Skeletal muscle tissue (tissue), 4 donors: ENCODE measurements around the gene AFG3L2. TPM values are rescaled to one million over a fixed set of nuclear protein-coding genes. Genes with fewer than 3 reads are reported as not detected.
A peak's percentile ranks its signal among the peaks of the same experiment; 100 is the strongest.

Experiments used
- H3K27ac ChIP-seq: one replicate; pipeline ENCODE4 v1.7.0; 2013; ENCODE audit warnings: mild to moderate bottlenecking, low read depth, low read length, inconsistent platforms
- H3K27me3 ChIP-seq, 3 donors: one replicate each; pipeline ENCODE4 v1.7.0; 2013; ENCODE audit warnings: low read length in 3 of 3; ENCODE audit not compliant: control insufficient read depth in 3 of 3, insufficient read depth in 3 of 3
- H3K36me3 ChIP-seq, 3 donors: one replicate each; pipeline ENCODE4 v1.7.0; 2013; ENCODE audit warnings: low read length in 3 of 3; ENCODE audit not compliant: control insufficient read depth in 3 of 3, insufficient read depth in 3 of 3
- H3K4me1 ChIP-seq, 3 donors: one replicate each; pipeline ENCODE4 v1.7.0; 2013; ENCODE audit warnings: low read length in 3 of 3, mild to moderate bottlenecking in 3 of 3; ENCODE audit not compliant: control insufficient read depth in 3 of 3, insufficient read depth in 3 of 3
- H3K4me3 ChIP-seq, 3 donors: one replicate each; pipeline ENCODE4 v1.7.0; 2013; ENCODE audit warnings: low read length in 3 of 3
- H3K9ac ChIP-seq, 3 donors: one replicate each; pipeline ENCODE4 v1.7.0; 2013; ENCODE audit warnings: low read length in 3 of 3, mild to moderate bottlenecking in 3 of 3, moderate library complexity in 2 of 3, low read depth in 1 of 3
- H3K9me3 ChIP-seq, 3 donors: one replicate each; pipeline ENCODE4 v1.7.0; 2013; ENCODE audit warnings: low read length in 3 of 3; ENCODE audit not compliant: control insufficient read depth in 3 of 3
- total RNA-seq: library from RNA; depleted of rRNA; stranded (reverse); fragments of >200 nt; gene quantifications from one replicate; pipeline ENCODE4 v1.2.3, GENCODE V29; 2014
- donor health status: Osteomylitis.

Gene AFG3L2
- total RNA-seq = 60.5 TPM

GRCh38 chr18:12376754-12377555, at the start of gene AFG3L2:
AFG3L2 (minus strand) TSS chr18:12377227; CDS start chr18:12377082, 145 bp downstream.
- peak within 1 kb of the TSS; percentile 90 to 94 (median 92) for H3K4me3 ChIP-seq
- peaks cover 30 to 36% (median 32%) of the 10 kb centered on the region in 3 donors for H3K4me1 ChIP-seq
- peak within 1 kb of the TSS; percentile 99 for H3K27ac ChIP-seq
- peak within 1 kb of the TSS; percentile 94 to 99 (median 96) for H3K9ac ChIP-seq
- no peaks in the 10 kb centered on the region for H3K9me3 ChIP-seq
- no peaks in the 10 kb centered on the region for H3K36me3 ChIP-seq
- no peaks in the 10 kb centered on the region for H3K27me3 ChIP-seq

DNA sequence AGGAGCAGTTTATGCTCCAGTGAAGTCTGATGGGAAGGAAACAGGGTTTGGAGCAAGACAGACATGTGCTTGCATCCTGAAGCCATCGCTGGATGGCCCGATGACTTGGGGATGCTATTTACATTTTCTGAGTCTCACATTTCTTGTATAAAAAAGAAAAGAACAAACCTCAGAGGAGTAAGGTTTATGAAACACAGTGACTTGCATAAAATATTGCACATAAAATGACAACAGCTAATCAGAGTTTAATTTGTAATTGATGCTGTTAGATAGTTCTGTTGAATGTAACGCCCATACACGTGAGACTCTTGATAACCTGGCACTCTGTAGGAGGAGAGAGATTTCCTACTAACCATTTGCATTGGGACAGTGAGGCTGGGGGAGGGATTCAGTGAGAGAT, 47.2 kb upstream of the AFG3L2 start:
- Histone ChIP-seq H3K36me3 (peaks cover 0 to 9% (median 9%) of the 10 kb centered on the region in 3 donors), H3K27ac (no peak overlapping the region), H3K9me3 (no peaks in the 10 kb centered on the region), H3K9ac (no peak overlapping the region), H3K27me3 (peaks cover 0 to 5% (median 3%) of the 10 kb centered on the region in 3 donors), H3K4me1 (peaks cover 0 to 4% (median 2%) of the 10 kb centered on the region in 3 donors), H3K4me3 (no peak overlapping the region)

DNA sequence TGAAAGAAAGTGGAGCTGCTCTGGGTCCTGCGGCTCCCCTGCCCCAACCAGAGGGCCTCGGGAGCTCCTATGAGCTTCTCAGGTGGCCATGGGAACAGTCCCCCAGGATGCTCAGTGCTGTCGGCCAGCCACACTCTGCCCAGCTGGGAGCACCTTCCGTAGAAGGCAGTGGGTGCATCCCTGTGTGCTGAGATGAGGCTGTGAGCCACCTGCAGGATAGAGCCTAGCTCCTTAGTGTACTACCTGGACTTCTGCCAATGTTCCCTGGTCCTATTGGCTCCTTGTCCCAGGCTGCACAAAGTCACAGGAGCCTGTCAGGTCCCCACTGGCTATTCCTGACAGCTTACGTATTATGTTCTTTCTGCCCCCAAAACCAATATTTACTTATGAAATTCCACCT, 46.8 kb upstream of the AFG3L2 start:
- H3K4me3 ChIP-seq = no peak overlapping the region
- H3K9me3 ChIP-seq = no peaks in the 10 kb centered on the region
- peaks cover 0 to 9% (median 9%) of the 10 kb centered on the region in 3 donors for H3K36me3 ChIP-seq

DNA sequence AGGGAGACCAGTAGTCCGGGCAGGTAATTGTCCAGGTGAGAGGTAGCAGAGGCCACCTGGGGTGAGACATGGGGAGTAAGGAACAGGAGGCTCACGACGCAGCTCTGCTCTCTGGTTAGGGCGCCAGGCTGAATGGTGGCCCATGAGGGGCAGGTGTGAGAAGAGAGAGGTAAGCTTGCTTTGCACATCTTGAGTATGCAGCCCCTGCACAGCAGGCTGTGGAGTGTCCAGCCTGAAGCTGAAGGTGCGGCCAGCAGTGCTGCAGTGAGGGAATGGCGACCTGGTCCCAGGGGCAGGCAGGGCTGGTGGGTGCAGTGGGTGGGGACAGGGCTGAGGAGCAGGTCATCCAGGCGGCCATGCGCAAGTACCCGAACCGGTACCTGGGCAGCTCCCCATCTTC, 46.4 kb upstream of the AFG3L2 start:
- H3K27ac ChIP-seq = no peak overlapping the region
- peaks cover 0 to 5% (median 3%) of the 10 kb centered on the region in 3 donors for H3K27me3 ChIP-seq
- H3K9ac ChIP-seq = no peak overlapping the region
- no peak overlapping the region for H3K4me3 ChIP-seq
- peaks cover 0 to 4% (median 2%) of the 10 kb centered on the region in 3 donors for H3K4me1 ChIP-seq
- H3K36me3 ChIP-seq = peaks cover 0 to 9% (median 9%) of the 10 kb centered on the region in 3 donors
- no peaks in the 10 kb centered on the region for H3K9me3 ChIP-seq

More for the DNA sequence above, 46.8 kb upstream of the AFG3L2 start:
- Histone ChIP-seq H3K27me3 (peaks cover 0 to 5% (median 3%) of the 10 kb centered on the region in 3 donors), H3K4me1 (peaks cover 0 to 4% (median 2%) of the 10 kb centered on the region in 3 donors), H3K9ac (no peak overlapping the region), H3K27ac (no peak overlapping the region)

DNA sequence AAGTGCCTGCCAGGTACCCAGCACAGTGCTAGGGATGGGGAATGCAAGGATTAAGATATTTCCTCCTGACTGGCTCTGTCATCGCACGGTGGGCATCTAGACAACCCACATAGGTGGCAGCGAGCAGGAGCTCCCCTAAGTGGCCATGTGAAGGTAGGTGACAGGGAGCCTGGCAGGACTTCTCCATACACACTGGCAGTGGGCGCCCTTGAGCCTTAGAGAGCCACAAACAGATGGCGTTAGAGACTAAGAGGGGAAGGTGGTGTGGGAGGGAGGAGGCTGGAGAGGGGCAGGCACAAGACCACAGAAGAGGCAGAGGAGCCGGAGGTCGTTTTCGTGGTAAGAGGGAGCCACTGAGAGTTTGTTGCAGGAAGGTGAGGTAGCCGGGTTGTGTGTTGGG, 45.9 kb upstream of the AFG3L2 start:
- Histone ChIP-seq H3K9me3 (no peaks in the 10 kb centered on the region), H3K9ac (no peak overlapping the region), H3K27ac (no peak overlapping the region), H3K4me3 (no peak overlapping the region), H3K27me3 (peaks cover 0 to 5% (median 3%) of the 10 kb centered on the region in 3 donors), H3K36me3 (peaks cover 0 to 7% (median 5%) of the 10 kb centered on the region in 3 donors), H3K4me1 (peaks cover 0 to 4% (median 2%) of the 10 kb centered on the region in 3 donors)

GRCh38 chr18:12421732-12422131, 44.7 kb upstream of the AFG3L2 start:
- H3K36me3 ChIP-seq = no peaks in the 10 kb centered on the region
- H3K9me3 ChIP-seq = no peaks in the 10 kb centered on the region
- no peak overlapping the region for H3K27ac ChIP-seq
- peaks cover 0 to 4% (median 2%) of the 10 kb centered on the region in 3 donors for H3K4me1 ChIP-seq
- peaks cover 0 to 5% (median 3%) of the 10 kb centered on the region in 3 donors for H3K27me3 ChIP-seq
- no peak overlapping the region for H3K4me3 ChIP-seq
- H3K9ac ChIP-seq = no peak overlapping the region

- Histone ChIP-seq H3K36me3 (no peaks in the 10 kb centered on the region), H3K4me3 (no peak overlapping the region), H3K27me3 (peaks cover 0 to 5% (median 3%) of the 10 kb centered on the region in 3 donors), H3K9ac (peak overlapping the region in 1 of 3 donors; percentile 16), H3K4me1 (peaks cover 2 to 4% (median 4%) of the 10 kb centered on the region in 3 donors), H3K27ac (no peak overlapping the region), H3K9me3 (no peaks in the 10 kb centered on the region)
These were observed 43.9 kb upstream of the AFG3L2 start for GRCh38 chr18:12420821-12421421.

DNA sequence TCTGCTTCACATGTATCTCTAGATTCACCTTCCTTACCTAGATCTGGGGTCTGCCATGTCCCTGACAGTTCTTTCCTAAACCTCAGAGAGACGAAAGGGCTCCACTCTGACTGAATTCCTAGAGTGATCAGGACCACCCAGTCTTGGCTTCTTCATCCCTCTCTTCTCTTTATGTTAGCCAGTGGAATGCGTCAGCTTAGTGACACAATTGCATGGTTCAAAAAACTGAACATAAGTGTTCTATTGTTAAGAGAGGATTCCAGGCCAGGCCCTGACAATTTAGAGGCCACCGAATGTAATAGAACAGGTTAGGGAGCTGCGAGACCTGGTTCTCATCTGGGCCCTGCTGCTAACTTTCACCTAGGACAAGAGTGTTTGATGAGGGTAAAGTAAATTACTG, 40.7 kb upstream of the AFG3L2 start:
- H3K4me1 ChIP-seq = peaks cover 2 to 5% (median 4%) of the 10 kb centered on the region in 3 donors
- no peak overlapping the region for H3K27ac ChIP-seq
- H3K4me3 ChIP-seq = no peak overlapping the region
- no peak overlapping the region for H3K9ac ChIP-seq
- no peaks in the 10 kb centered on the region for H3K9me3 ChIP-seq
- no peaks in the 10 kb centered on the region for H3K36me3 ChIP-seq
- H3K27me3 ChIP-seq = peaks cover 0 to 5% (median 3%) of the 10 kb centered on the region in 3 donors

GRCh38 chr18:12416098-12416729, 39.2 kb upstream of the AFG3L2 start:
- Histone ChIP-seq H3K4me1 (peaks cover 2 to 5% (median 4%) of the 10 kb centered on the region in 3 donors), H3K27me3 (peaks cover 0 to 4% (median 3%) of the 10 kb centered on the region in 3 donors), H3K9me3 (no peaks in the 10 kb centered on the region), H3K36me3 (no peaks in the 10 kb centered on the region), H3K27ac (peak overlapping the region; percentile 30), H3K9ac (no peak overlapping the region), H3K4me3 (no peak overlapping the region)
